ENCODE results near the gene PPP1R14B.

PPP1R14B gene

GRCh38 chr11:64264371-64264852 is 17.7 kb upstream of the PPP1R14B start:
- H3K4me3 ChIP-seq, result no peak overlapping the region
- DNase-seq (ENCODE audit: low read depth, low spot score), result no peak
- peak overlapping the region; percentile 62 for H3K27ac ChIP-seq
- TF ChIP-seq EZH2 (IDR thresholded peaks at IDR 0.05) (no peak), POLR2AphosphoS5 (IDR thresholded peaks at IDR 0.05; ENCODE audit: borderline replicate concordance, low read depth, low read length) (no peak), FOXP2 (optimal IDR thresholded peaks at IDR 0.05; ENCODE audit: control extremely low read depth, extremely low read length, insufficient read depth) (no peak)
- H3K36me3 ChIP-seq (ENCODE audit: insufficient read depth, low read length), result peaks cover 30% of the 10 kb centered on the region; the same call in 1 of the 2 replicates
- H3K9me3 ChIP-seq (ENCODE audit: low read depth, low read length), result no peaks in the 10 kb centered on the region
- H3K9ac ChIP-seq (ENCODE audit: insufficient read length), result no peak overlapping the region

DNA sequence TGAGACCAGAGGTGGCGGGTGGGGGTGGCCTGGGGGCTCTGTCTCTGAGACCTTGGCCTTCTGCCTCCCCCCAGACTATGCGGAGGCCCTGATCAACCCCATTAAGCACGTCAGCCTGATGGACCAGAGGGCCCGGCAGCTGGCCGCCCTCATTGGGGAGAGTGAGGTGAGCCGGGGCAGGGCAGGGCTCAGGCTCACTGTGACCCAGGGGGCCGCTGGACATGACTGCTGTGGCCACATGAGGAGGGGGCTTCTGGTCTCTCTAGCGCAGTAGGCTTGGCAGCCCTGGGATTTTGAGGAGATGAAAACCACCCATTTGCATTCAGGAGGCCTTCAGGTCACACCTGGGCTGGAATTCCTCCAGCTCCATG is 17.2 kb upstream of the PPP1R14B start:
- no peaks in the 10 kb centered on the region for H3K9me3 ChIP-seq (ENCODE audit: low read depth, low read length)
- no peak overlapping the region for H3K27ac ChIP-seq
- no peak for TF ChIP-seq EZH2 (IDR thresholded peaks at IDR 0.05)
- TF ChIP-seq POLR2AphosphoS5 (IDR thresholded peaks at IDR 0.05; ENCODE audit: borderline replicate concordance, low read depth, low read length), result no peak
- TF ChIP-seq FOXP2 (optimal IDR thresholded peaks at IDR 0.05; ENCODE audit: control extremely low read depth, extremely low read length, insufficient read depth), result no peak
- no peak for DNase-seq (ENCODE audit: low read depth, low spot score)
- peaks cover 33% of the 10 kb centered on the region; the same call in 1 of the 2 replicates for H3K36me3 ChIP-seq (ENCODE audit: insufficient read depth, low read length)
- no peak overlapping the region for H3K4me3 ChIP-seq
- H3K9ac ChIP-seq (ENCODE audit: insufficient read length), result no peak overlapping the region

DNA sequence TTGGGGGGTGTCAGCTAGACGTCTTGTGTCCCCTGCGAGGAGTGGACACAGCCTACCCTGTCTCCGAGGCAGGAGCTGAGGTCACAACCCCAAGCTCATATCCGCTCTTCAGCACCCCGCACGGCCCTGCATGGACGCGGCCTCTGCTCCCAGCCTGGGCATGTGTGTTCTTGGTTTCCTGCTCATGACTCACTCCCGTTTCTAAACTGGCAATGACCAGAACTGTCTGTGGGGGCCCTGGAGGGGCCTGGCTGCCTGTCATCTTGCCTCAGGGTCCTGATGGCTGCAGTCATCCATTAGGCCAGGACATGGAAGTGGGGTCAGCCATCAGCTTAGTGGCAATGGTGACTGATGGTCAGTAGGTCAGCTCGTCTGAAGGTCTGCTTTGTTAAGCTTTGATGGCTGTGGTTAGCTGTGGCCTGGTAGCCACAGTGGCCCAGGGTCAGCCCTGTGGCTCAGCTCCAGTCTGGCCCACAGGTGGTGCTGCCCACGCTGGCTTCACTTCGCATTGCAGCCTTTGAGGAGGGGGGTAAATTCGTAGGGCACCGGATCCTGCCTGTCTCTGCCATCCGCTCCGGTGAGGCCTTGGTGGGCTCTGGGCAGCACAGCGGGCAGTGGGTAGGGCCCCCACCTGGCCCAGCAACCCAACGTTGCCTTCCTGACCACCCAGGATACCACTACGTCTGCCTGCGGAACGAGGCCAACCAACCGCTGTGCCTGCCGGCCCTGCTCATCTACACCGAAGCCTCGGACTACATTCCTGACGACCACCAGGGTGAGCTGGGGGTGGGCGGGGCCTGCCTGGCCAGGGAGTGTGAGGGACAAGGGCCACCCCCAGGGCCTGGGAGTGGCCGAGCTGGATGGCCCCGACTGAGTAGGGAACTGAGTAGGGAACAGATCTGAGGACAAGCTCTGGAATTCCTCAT is 16.5 kb upstream of the PPP1R14B start:
- TF ChIP-seq EZH2 (IDR thresholded peaks at IDR 0.05) (no peak), POLR2AphosphoS5 (IDR thresholded peaks at IDR 0.05; ENCODE audit: borderline replicate concordance, low read depth, low read length) (no peak), FOXP2 (optimal IDR thresholded peaks at IDR 0.05; ENCODE audit: control extremely low read depth, extremely low read length, insufficient read depth) (no peak)
- DNase-seq (ENCODE audit: low read depth, low spot score), result no peak
- no peak overlapping the region for H3K9ac ChIP-seq (ENCODE audit: insufficient read length)
- H3K36me3 ChIP-seq (ENCODE audit: insufficient read depth, low read length), result peaks cover 39% of the 10 kb centered on the region; the same call in 1 of the 2 replicates
- H3K27ac ChIP-seq, result no peak overlapping the region
- H3K4me3 ChIP-seq, result no peak overlapping the region
- no peaks in the 10 kb centered on the region for H3K9me3 ChIP-seq (ENCODE audit: low read depth, low read length)

- Histone ChIP-seq H3K36me3 (ENCODE audit: insufficient read depth, low read length) (peaks cover 39% of the 10 kb centered on the region; the same call in 1 of the 2 replicates), H3K27ac (no peak overlapping the region)
Measured at GRCh38 chr11:64262271-64263002, 15.7 kb upstream of the PPP1R14B start.

GRCh38 chr11:64261556-64262080 is 14.9 kb upstream of the PPP1R14B start:
- Histone ChIP-seq H3K27ac (no peak overlapping the region), H3K9me3 (ENCODE audit: low read depth, low read length) (no peaks in the 10 kb centered on the region), H3K4me3 (no peak overlapping the region), H3K36me3 (ENCODE audit: insufficient read depth, low read length) (peaks cover 40% of the 10 kb centered on the region; the same call in 1 of the 2 replicates), H3K9ac (ENCODE audit: insufficient read length) (no peak overlapping the region)
- no peak for TF ChIP-seq FOXP2 (optimal IDR thresholded peaks at IDR 0.05; ENCODE audit: control extremely low read depth, extremely low read length, insufficient read depth)
- TF ChIP-seq EZH2 (IDR thresholded peaks at IDR 0.05), result no peak
- no peak for TF ChIP-seq POLR2AphosphoS5 (IDR thresholded peaks at IDR 0.05; ENCODE audit: borderline replicate concordance, low read depth, low read length)
- DNase-seq (ENCODE audit: low read depth, low spot score), result no peak

More at GRCh38 chr11:64262271-64263002, 15.7 kb upstream of the PPP1R14B start:
- Histone ChIP-seq H3K4me3 (no peak overlapping the region), H3K9ac (ENCODE audit: insufficient read length) (no peak overlapping the region), H3K9me3 (ENCODE audit: low read depth, low read length) (no peaks in the 10 kb centered on the region)
- TF ChIP-seq POLR2AphosphoS5 (IDR thresholded peaks at IDR 0.05; ENCODE audit: borderline replicate concordance, low read depth, low read length), result no peak
- no peak for TF ChIP-seq FOXP2 (optimal IDR thresholded peaks at IDR 0.05; ENCODE audit: control extremely low read depth, extremely low read length, insufficient read depth)
- TF ChIP-seq EZH2 (IDR thresholded peaks at IDR 0.05), result no peak
- DNase-seq (ENCODE audit: low read depth, low spot score), result no peak

- Histone ChIP-seq H3K36me3 (ENCODE audit: insufficient read depth, low read length) (peaks cover 49% of the 10 kb centered on the region; the same call in 1 of the 2 replicates), H3K27ac (no peak overlapping the region), H3K9ac (ENCODE audit: insufficient read length) (no peak overlapping the region), H3K4me3 (no peak overlapping the region), H3K9me3 (ENCODE audit: low read depth, low read length) (no peaks in the 10 kb centered on the region)
- no peak for TF ChIP-seq EZH2 (IDR thresholded peaks at IDR 0.05)
- TF ChIP-seq FOXP2 (optimal IDR thresholded peaks at IDR 0.05; ENCODE audit: control extremely low read depth, extremely low read length, insufficient read depth), result no peak
- TF ChIP-seq POLR2AphosphoS5 (IDR thresholded peaks at IDR 0.05; ENCODE audit: borderline replicate concordance, low read depth, low read length), result no peak
- no peak for DNase-seq (ENCODE audit: low read depth, low spot score)
Measured at GRCh38 chr11:64260147-64260708, 13.5 kb upstream of the PPP1R14B start.

DNA sequence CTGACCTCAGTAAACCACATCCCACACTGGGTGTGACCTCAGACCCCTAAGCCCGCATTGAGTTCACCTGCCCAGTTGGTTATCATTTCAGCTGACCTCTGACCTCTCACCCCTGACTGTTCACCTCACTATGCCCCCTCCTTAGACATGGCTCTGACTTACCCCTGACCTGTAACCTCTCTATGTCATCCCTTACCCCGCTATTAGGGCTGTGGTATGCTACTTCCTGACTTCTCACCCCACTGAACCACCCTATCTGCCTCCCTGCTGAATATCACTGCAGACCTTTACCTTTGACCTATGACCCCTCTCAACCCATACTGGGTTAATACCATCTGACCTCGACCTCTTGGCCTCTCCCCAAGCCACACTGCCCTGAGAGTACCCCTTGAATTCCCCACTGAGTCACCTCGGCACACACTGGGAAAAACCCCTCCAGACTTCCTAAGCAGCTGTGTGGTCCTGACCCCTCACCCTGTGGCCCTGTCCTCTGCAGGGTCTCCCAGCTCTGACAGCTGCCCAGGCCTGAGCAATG is 12.9 kb upstream of the PPP1R14B start:
- no peak for DNase-seq (ENCODE audit: low read depth, low spot score)
- Histone ChIP-seq H3K36me3 (ENCODE audit: insufficient read depth, low read length) (peaks cover 51% of the 10 kb centered on the region; the same call in 1 of the 2 replicates), H3K9ac (ENCODE audit: insufficient read length) (no peak overlapping the region), H3K4me3 (no peak overlapping the region), H3K27ac (no peak overlapping the region), H3K9me3 (ENCODE audit: low read depth, low read length) (no peaks in the 10 kb centered on the region)
- TF ChIP-seq FOXP2 (optimal IDR thresholded peaks at IDR 0.05; ENCODE audit: control extremely low read depth, extremely low read length, insufficient read depth), result no peak
- TF ChIP-seq POLR2AphosphoS5 (IDR thresholded peaks at IDR 0.05; ENCODE audit: borderline replicate concordance, low read depth, low read length), result no peak
- TF ChIP-seq EZH2 (IDR thresholded peaks at IDR 0.05), result no peak
